ENCODE results near the gene LGALS7.

GRCh38 chr19:38736413-38737280 is 36.7 kb downstream of the LGALS7 start:
- TF ChIP-seq CTCF (IDR thresholded peaks at IDR 0.05) (no peak), POLR2A (IDR thresholded peaks at IDR 0.05) (no peak)
